Measurements from ENCODE around the gene RALGAPB. TPM values are rescaled to one million over a fixed set of nuclear protein-coding genes. Genes with fewer than 3 reads are reported as not detected.

Gene RALGAPB
- total and polyA plus RNA-seq, 2 of the 13 experiments (the other 11 are each of a cell fraction or from before 2014, with no cell fraction given), result 17.6 to 30.6 TPM

DNA sequence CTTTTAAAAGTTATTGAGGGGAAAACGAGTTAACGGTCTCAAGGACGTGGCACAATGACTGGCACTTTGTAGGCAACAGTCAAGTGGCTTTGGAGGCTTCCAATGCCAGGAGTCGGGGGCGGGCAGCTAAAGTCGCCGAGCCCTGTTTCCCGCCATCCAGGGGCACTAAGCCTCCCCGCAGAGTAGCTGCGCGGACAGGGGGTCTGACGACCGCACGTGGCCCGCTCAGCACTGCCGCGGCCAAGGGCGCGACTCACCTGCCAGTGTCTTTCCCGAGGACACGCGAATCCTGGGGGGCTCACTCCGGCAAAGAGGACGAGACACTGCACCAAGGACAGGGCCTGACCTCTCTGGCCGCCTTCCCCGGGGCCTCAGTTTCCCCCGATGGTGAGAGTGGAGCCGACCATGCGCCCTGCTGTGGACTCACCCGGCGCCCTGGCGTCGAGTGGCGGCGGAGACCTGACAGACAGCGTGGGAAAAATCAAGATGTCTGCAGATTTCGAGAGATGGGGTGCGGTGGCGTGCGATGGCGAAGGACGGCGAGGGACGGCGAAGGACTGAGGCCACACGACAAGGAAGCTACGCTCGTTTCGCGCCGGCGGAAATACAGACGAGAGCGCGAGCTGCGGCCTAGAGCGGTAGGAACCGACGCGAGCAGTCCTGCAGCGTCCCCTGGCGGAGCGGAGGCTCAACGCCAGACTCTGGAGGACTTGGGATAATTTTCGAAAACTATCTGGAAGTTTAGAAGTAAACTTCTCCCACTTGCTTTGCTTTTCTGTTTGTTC lies 37.7 kb upstream of the RALGAPB start, which contains the start of gene SNHG17 (continued):
- TF ChIP-seq, protein P1, sequence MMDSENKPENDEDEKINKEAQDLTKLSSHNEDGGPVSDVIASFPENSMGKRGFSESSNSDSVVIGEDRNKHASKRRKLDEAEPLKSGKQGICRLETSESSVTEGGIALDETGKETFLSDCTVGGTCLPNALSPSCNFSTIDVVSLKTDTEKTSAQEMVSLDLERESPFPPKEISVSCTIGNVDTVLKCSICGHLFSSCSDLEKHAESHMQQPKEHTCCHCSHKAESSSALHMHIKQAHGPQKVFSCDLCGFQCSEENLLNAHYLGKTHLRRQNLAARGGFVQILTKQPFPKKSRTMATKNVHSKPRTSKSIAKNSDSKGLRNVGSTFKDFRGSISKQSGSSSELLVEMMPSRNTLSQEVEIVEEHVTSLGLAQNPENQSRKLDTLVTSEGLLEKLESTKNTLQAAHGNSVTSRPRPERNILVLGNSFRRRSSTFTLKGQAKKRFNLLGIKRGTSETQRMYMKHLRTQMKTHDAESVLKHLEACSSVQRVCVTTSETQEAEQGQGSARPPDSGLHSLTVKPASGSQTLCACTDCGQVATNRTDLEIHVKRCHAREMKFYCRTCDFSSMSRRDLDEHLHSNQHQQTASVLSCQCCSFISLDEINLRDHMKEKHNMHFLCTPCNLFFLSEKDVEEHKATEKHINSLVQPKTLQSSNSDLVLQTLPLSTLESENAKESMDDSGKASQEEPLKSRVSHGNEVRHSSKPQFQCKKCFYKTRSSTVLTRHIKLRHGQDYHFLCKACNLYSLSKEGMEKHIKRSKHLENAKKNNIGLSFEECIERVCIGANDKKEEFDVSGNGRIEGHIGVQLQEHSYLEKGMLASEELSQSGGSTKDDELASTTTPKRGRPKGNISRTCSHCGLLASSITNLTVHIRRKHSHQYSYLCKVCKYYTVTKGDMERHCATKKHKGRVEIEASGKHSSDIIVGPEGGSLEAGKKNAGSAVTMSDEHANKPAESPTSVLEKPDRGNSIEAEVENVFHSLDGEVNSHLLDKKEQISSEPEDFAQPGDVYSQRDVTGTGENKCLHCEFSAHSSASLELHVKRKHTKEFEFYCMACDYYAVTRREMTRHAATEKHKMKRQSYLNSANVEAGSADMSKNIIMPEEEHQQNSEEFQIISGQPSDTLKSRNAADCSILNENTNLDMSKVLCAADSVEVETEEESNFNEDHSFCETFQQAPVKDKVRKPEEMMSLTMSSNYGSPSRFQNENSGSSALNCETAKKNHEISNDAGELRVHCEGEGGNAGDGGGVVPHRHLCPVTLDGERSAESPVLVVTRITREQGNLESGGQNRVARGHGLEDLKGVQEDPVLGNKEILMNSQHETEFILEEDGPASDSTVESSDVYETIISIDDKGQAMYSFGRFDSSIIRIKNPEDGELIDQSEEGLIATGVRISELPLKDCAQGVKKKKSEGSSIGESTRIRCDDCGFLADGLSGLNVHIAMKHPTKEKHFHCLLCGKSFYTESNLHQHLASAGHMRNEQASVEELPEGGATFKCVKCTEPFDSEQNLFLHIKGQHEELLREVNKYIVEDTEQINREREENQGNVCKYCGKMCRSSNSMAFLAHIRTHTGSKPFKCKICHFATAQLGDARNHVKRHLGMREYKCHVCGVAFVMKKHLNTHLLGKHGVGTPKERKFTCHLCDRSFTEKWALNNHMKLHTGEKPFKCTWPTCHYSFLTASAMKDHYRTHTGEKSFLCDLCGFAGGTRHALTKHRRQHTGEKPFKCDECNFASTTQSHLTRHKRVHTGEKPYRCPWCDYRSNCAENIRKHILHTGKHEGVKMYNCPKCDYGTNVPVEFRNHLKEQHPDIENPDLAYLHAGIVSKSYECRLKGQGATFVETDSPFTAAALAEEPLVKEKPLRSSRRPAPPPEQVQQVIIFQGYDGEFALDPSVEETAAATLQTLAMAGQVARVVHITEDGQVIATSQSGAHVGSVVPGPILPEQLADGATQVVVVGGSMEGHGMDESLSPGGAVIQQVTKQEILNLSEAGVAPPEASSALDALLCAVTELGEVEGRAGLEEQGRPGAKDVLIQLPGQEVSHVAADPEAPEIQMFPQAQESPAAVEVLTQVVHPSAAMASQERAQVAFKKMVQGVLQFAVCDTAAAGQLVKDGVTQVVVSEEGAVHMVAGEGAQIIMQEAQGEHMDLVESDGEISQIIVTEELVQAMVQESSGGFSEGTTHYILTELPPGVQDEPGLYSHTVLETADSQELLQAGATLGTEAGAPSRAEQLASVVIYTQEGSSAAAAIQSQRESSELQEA (CRISPR knock-in tag; IDR thresholded peaks at IDR 0.05; ENCODE audit: not compliant biosample characterization), result peak; percentile 99
- TF ChIP-seq SNAPC2 (CRISPR knock-in tag; IDR thresholded peaks at IDR 0.05) (peak; percentile 99), ZNF138 (CRISPR knock-in tag; IDR thresholded peaks at IDR 0.05; ENCODE audit: low read depth) (peak; percentile 98), ZNF224 (CRISPR knock-in tag; IDR thresholded peaks at IDR 0.05) (peak; percentile 97), JUN (CRISPR knock-in tag; IDR thresholded peaks at IDR 0.05) (peak; percentile 95), ZNF556 (CRISPR knock-in tag; IDR thresholded peaks at IDR 0.05; ENCODE audit: borderline replicate concordance) (peak; percentile 100), TCF7 (IDR thresholded peaks at IDR 0.05; ENCODE audit: low read depth) (no peak), ZSCAN31 (CRISPR knock-in tag; IDR thresholded peaks at IDR 0.05; ENCODE audit: low read depth) (peak; percentile 99), THYN1 (CRISPR knock-in tag; IDR thresholded peaks at IDR 0.05; ENCODE audit: borderline replicate concordance, low read depth) (peak; percentile 97; the same call in 1 of the 2 replicates), ZFP36 (IDR thresholded peaks at IDR 0.05; ENCODE audit: borderline replicate concordance, low read depth, low read length, partially characterized antibody) (peak; percentile 57), ZNF589 (CRISPR knock-in tag; conservative IDR thresholded peaks at IDR 0.05) (peak; percentile 99), XBP1 (CRISPR knock-in tag; IDR thresholded peaks at IDR 0.05) (peak; percentile 90; the same call in 1 of the 2 replicates), TP53 (CRISPR knock-in tag; conservative IDR thresholded peaks at IDR 0.05) (peak; percentile 96), ZNF879 (CRISPR knock-in tag; IDR thresholded peaks at IDR 0.05) (peak; percentile 75), ZBTB7A (CRISPR knock-in tag; IDR thresholded peaks at IDR 0.05) (peak; percentile 91), WIZ (CRISPR knock-in tag; IDR thresholded peaks at IDR 0.05) (peak; percentile 97; the same call in 1 of the 2 replicates), ZFAT (CRISPR knock-in tag; conservative IDR thresholded peaks at IDR 0.05) (peak; percentile 75; the same call in 1 of the 2 replicates), RCOR2 (CRISPR knock-in tag; IDR thresholded peaks at IDR 0.05) (peak; percentile 81), ZBTB26 (CRISPR knock-in tag; IDR thresholded peaks at IDR 0.05; ENCODE audit: borderline replicate concordance) (peak; percentile 96)
- TF ChIP-seq, protein P2, sequence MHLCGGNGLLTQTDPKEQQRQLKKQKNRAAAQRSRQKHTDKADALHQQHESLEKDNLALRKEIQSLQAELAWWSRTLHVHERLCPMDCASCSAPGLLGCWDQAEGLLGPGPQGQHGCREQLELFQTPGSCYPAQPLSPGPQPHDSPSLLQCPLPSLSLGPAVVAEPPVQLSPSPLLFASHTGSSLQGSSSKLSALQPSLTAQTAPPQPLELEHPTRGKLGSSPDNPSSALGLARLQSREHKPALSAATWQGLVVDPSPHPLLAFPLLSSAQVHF (CRISPR knock-in tag; IDR thresholded peaks at IDR 0.05), result peak; percentile 99
